GM21447 (cell line): Measurements from ENCODE around the gene SRR.
"Not testable (repeated sequence)": the region's sequence is repeated elsewhere in the genome, so short reads cannot be mapped to it uniquely, and the experiment has no call there.

ENCODE experiments used
- ATAC-seq: cut with Tn5 transposase; IDR thresholded peaks from one replicate; pipeline ENCODE4 v1.9.1; 2021; ENCODE audit not compliant: unreplicated experiment

The SRR gene

DNA sequence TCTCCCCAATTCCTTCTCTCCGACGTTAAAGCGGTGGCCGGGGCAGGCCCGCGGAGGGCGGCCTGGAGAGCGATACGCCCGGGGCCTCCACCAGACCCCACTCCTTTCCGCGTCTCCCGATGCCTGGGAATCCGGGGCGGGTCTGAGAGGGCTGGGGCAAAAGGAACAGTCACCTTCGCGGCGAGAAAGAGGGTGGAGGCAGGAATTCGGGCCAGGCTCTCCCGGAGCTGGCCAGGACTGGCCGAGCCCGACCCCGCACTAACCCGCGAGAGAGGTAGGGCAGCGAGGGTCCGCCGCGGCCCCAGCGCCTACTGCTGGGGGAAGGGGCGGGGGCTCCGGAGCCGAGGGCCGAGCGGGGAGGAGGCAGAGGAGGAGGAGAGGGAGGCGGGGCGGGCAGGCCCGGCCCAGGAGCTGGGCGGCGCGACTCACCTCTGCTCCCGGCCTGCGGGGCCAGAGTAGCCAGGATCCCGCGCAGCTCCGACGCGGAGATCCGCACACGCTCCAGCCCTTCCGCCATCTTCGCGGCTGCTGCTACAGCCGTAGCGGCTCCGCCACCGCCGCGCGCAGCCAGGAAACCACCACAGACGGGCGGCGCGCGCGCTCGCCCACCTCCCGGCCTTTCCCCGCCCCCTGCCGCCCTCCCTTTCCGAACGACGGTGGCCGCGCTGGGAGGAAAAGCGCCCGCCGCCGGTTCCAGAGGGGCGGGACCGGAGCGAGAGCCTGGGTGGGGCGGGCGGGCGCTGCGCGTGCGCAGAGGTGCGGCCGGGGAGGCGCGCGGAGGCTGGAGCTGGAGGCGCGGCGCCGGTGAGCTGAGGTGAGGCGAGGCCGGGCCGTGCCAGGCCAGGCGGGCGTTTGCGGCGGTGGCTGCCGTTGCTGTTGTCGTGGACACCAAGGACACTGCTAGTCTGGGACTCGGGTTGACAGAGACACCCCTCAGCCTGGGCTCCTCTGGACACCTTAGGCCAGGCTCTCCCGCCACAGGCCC lies at the start of gene SRR, which contains the start of gene SMG6:
Gene SRR (plus strand): TSS at position 747 of the 985 bp plus-strand sequence. CDS start 11,611 bp downstream, outside the sequence.
Gene SMG6 (minus strand): TSS at position 582 of the 985 bp plus-strand sequence. CDS start 65 bp downstream, at position 517.
- peak; percentile 71 for ATAC-seq

DNA sequence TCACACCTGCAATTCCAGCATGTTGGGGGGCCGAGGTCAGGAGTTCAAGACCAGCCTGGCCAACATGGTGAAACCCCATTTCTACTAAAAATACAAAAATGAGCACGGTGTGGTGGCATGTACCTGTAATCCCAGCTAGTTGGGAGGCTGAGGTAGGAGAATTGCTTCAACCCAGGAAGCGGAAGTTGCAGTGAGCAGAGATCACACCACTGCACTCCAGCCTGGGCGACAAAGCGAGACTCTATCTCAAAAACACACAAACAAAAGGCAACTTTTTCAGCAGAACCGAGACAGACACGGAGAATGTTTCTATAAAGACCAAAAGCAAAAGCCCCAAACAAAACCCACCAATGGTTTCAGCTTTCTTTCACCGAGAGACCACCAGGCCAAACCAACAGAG lies 44.9 kb upstream of the SRR start:
- not testable (repeated sequence) for ATAC-seq

- peak; percentile 84 for ATAC-seq
Observed at GRCh38 chr17:2259769-2260536, 43.8 kb upstream of the SRR start.

- no peak for ATAC-seq
Observed at GRCh38 chr17:2262135-2262587, 41.6 kb upstream of the SRR start.

- no peak for ATAC-seq
Observed at GRCh38 chr17:2263183-2264066, 40.3 kb upstream of the SRR start.

GRCh38 chr17:2264067-2264860 lies 39.5 kb upstream of the SRR start:
- ATAC-seq: no peak

GRCh38 chr17:2265166-2265565 lies 38.6 kb upstream of the SRR start:
- ATAC-seq: not testable (repeated sequence)

DNA sequence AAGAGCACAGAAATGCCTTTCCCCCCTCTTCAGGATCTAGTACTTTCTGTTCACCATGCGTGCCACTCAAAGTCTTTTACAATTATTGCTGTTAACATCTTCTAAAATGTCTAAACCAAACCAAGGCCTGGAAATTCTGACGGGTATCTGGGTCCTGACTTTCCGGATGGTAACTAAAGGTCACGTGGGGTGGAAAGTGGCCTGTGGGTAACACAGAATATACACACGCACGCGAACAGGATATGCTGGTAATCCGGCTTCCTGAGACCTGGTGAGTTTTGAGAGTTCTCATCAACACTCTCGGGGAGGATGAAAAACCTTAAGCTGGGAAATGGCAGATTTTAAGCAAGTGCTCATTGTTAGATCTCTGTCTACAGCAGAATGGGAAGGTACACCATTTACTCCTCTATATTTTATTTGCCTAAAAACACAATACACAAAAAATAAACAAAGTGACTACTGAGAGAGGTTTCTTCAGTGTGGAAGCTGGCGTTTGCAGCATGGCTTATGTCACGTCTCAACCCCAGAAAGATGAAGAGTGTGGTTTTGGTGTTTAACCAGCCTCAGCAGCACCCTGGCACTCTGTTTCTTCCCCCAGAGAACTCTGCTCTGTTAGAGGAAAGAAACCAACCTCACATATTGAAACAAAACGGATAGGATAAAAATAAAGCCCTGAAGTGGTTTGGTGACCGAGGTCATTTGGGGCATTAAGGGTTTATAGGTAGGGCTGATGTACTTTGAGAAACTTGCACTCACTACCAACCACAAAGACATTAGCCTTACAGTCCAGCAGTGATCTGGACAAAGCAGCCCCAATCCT lies 37.5 kb upstream of the SRR start:
- peak; percentile 79 for ATAC-seq

GRCh38 chr17:2266865-2267228 lies 36.9 kb upstream of the SRR start:
- ATAC-seq: peak; percentile 6

- ATAC-seq: no peak
Observed at GRCh38 chr17:2267354-2267753, 36.4 kb upstream of the SRR start.

DNA sequence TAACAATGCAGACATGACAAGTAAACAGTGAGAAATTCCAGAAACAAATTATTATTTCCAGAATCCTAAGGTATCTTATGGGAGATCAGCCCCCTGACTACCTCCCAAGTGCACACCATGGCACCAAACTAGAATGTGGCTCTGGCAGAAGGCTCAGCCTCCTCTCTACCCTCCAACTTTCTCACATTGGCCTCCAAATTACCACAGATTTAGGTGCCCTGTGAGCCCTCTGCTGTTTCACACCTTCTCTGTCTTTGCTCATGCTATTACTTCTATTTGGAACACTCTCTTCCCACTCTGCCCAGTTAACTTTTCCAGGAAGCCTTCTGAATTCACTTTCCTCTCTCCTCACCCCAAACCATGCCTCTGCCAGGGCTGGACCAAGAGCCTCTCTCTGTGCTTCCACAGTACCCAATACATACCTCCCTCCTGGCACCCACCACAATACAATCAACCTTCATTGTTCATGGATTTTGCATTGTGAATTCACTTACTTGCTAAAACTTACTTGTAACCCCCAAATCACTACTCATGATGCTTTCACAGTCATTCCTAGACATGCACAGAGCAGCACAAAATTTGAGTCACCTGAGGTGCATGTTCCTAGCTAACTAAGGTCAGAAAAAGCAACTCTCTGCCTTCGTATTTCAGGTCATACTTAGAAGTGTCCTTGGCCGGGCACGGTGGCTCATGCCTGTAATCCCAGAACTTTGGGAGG lies 31.6 kb upstream of the SRR start:
- ATAC-seq: no peak

DNA sequence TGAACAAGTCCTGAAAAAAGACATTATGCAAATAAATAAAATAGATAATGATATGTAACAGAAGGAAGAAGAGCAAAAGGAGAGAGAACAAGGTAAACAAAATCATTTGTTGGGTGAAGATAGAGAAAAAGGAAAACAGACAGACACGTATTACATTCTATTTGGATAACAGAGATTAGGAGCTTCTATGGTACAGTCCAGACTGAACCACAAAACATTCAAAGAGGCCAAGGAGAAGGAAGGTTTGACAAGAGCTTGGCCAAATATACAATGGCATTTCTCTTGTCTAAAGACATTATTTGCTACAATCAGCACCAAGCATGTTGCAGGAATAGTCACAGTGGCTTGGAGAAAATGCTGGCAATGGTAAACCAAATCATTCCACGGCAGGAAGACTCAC lies 29.3 kb upstream of the SRR start:
- no peak for ATAC-seq

DNA sequence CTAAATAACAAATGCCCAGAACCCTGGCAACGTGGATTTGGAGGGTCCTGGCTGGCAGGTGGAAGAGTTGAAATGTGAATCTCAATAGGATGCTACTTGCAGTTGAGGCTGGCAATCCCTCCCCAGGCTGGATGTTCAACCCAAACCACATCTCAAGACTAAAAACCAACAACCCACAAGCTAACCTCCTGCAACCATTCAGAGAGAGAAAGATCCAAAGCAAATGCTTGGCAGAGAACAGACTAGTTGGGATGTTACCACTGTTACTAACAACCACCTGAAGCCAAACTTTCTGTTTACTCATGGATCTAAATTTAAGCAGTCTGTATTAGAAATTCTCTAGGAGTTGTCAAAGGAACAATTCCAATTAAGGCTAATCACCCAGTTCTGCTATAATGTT lies 28.0 kb upstream of the SRR start:
- ATAC-seq: no peak

DNA sequence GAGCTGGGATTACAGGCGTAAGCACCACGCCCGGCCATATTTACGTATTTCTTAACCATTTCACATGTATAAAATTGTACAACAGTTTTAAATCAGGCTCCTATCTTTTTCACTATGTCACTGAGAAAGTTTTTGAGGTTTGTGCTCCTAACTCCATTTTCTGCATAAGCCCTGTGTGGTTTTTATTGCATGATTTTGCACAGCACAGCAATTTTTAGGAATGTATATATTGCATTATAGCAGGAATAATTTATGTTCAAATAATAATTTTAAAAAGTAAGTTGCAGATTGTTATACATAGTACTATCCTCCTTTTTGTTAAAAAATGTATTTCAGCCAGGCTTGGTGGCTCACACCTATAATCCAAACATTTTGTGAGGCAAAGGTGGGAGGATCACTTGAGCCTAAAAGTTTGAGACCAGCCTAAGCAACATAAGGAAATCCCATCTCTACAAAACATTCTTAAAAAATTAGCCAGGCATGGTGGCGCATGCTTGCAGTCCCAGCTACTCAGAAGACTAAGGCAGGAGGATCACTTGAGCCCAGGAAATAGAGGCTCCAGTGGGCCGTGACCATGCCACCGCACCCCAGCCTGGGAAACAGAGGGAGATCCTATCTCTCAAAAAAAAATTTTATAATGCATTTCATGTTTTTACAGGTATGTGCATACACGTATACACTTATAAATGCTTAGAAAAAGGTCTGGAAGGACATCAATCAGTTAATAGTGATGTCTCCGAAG lies 26.1 kb upstream of the SRR start:
- no peak for ATAC-seq

DNA sequence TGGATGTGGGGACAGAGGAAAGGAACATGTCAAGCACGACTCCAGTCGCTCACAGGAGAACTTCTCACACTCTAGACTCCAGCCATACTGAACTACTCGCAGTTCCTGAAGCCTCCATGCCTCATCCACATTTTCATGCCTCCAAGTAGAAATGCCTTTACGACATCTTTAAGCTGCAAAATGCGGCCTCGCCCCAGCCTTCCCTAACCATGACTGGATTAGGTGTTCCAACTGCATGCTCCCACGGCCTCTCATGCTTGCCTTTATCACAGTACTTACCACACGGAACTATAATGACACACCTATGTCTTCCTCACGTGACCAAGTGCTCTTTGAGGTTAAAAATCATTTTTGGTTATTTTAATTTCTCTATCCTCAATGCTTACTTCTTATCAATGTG lies 24.0 kb upstream of the SRR start:
- no peak for ATAC-seq

DNA sequence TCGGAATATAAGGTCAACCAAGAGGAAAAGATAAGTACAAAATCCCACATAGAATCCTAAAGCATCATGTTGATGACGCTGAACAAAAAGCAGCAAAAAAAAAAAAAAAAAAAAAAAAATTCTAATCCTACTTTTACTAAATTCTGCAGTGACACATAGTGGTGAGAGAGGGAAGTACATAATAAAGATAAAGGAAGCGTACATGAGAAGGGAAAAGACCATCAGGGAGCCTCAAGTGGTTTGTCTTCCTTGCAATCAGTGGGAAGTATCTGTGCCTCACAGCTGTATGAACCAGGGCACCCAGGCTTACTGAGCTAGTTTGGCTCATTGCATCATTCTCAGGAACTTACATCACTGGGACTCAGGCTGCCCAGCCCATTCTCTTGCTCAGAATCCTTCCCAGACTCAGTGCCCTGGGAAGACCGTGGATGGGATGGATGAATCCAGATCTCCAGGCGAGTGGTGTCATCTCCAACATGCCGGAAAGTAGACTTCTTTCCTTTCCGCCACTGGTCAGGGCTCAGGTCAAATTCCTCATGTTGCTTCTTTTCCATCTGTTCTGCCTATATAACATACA lies 21.4 kb upstream of the SRR start:
- ATAC-seq: no peak

- ATAC-seq: no peak
Observed at GRCh38 chr17:2283302-2283701, 20.4 kb upstream of the SRR start.
